HepG2 (cell line): ENCODE measurements around the gene KEL. TPM values are rescaled to one million over a fixed set of nuclear protein-coding genes. Genes with fewer than 3 reads are reported as not detected.

ENCODE experiments used
- ATAC-seq: fragments of 200-7000 bp; cut with Tn5 transposase; 3 replicates; pipeline ENCODE4 v1.9.1; 2020; ENCODE audit warnings: mild to moderate bottlenecking, moderate library complexity
- BruUV-seq: library from RNA; stranded (reverse); fragments of 400-500 nt; replicated peaks from 2 replicates; lab custom pipeline; 2021; lab: Mats Ljungman, UMichigan
- CTCF ChIA-PET: fragments of 300-600 bp; formaldehyde crosslinking; extraction: SDS; loops from one replicate; lab custom pipeline; 2021; ENCODE audit warnings: low total read pairs, inconsistent platforms, low intra/inter-chr PET ratio; lab: Yijun Ruan, JAX
- POLR2A ChIA-PET: fragments of 350-600 bp; sonication (Branson Sonifier 250); formaldehyde crosslinking; loops from one replicate; lab custom pipeline; 2020; ENCODE audit warnings: antibody characterized with exemption, inconsistent platforms; lab: Yijun Ruan, JAX
- DNase-seq: peaks from one replicate; pipeline ENCODE4 v3.0.0-alpha.2; 2015; ENCODE audit warnings: low spot score
- FAIRE-seq: peaks from 3 replicates; lab custom pipeline; 2011; peaks lifted over from hg19 to GRCh38; lab: Jason Lieb, UNC
- H2AFZ ChIP-seq: one replicate; pipeline ENCODE4 v1.6.1; 2011; ENCODE audit warnings: low read length, inconsistent platforms
- H3K27ac ChIP-seq: fragments of 300-600 bp; 3 replicates; pipeline ENCODE4 v1.8.0; 2011; ENCODE audit warnings: mixed run types, mild to moderate bottlenecking, mixed read lengths, low read length, inconsistent platforms; ENCODE audit not compliant: insufficient read depth; ENCODE audit errors: extremely low read length
- H3K27me3 ChIP-seq, 2 experiments: fragments of 200-600 bp in 1 of 2; 2 replicates in 1 of 2; 3 replicates in 1 of 2; pipeline versions ENCODE4 v1.6.0 to v1.8.0; 2011; ENCODE audit warnings: low read length in 2 of 2, mild to moderate bottlenecking in 2 of 2, moderate library complexity in 2 of 2, inconsistent platforms in 1 of 2; ENCODE audit not compliant: insufficient read depth in 2 of 2, control insufficient read depth in 1 of 2
- H3K36me3 ChIP-seq, 2 experiments: fragments of 200-600 bp in 1 of 2; replicated peaks in 1 of 2; 2 replicates in 1 of 2; 3 replicates in 1 of 2; pipeline versions ENCODE4 v1.5.1 to v1.8.0; 2011; ENCODE audit warnings: low read length in 2 of 2, inconsistent platforms in 1 of 2; ENCODE audit not compliant: insufficient read depth in 2 of 2, control insufficient read depth in 1 of 2
- H3K4me1 ChIP-seq: 2 replicates; pipeline ENCODE4 v1.5.1; 2012; ENCODE audit warnings: low read length, inconsistent platforms; ENCODE audit not compliant: insufficient read depth
- H3K4me2 ChIP-seq: 2 replicates; pipeline ENCODE4 v1.6.0; 2011; ENCODE audit warnings: low read depth, low read length, inconsistent platforms
- H3K4me3 ChIP-seq, 3 experiments: fragments of 200-600 bp in 1 of 3; sonication (generic), shearing (Covaris generic) in 1 of 3; replicated peaks in 1 of 3; 2 replicates each; pipeline ENCODE4 v1.5.1; 2011 to 2016; ENCODE audit warnings: low read length in 3 of 3, inconsistent platforms in 2 of 3, low read depth in 2 of 3, mild to moderate bottlenecking in 2 of 3, control low read depth in 1 of 3, mixed read lengths in 1 of 3; ENCODE audit not compliant: insufficient read depth in 1 of 3
- H3K79me2 ChIP-seq: one replicate; pipeline ENCODE4 v1.6.1; 2011; ENCODE audit warnings: low read length, inconsistent platforms; ENCODE audit not compliant: insufficient read depth
- H3K9ac ChIP-seq: 2 replicates; pipeline ENCODE4 v1.6.0; 2011; ENCODE audit warnings: mild to moderate bottlenecking, low read depth, low read length, inconsistent platforms; ENCODE audit not compliant: insufficient read depth
- H3K9me3 ChIP-seq: 2 replicates; pipeline ENCODE4 v1.5.1; 2012; ENCODE audit warnings: mild to moderate bottlenecking, low read length
- H4K20me1 ChIP-seq: 2 replicates; pipeline ENCODE4 v1.6.0; 2011; ENCODE audit warnings: inconsistent platforms, mild to moderate bottlenecking, low read length, moderate library complexity; ENCODE audit not compliant: insufficient read depth
- HNRNPK ChIP-seq: fragments of 200-400 bp; formaldehyde crosslinking; IDR thresholded peaks from 2 replicates; pipeline ENCODE4 v1.6.1; 2018; ENCODE audit warnings: low read length, low read depth, moderate library complexity, mild to moderate bottlenecking; ENCODE audit not compliant: poor library complexity, severe bottlenecking
- ZNF124 ChIP-seq: sonication (generic); formaldehyde crosslinking; IDR thresholded peaks from 2 replicates; pipeline ENCODE4 v1.4.0; 2020; ENCODE audit warnings: missing genetic modification reagents
- WGBS: methylation state at CpG from one replicate; pipeline ENCODE4 v1.1.6; 2017; ENCODE audit warnings: low lambda C conversion rate; 5-methylcytosine and 5-hydroxymethylcytosine counted together
- in situ Hi-C: cut with HindIII; loops from 2 replicates; pipeline ENCODE4 v1.10.0; 2017; ENCODE audit warnings: low pct_unique_long_range_greater_than_20kb; ENCODE audit not compliant: extremely low pct_ligation_motif_present
- intact Hi-C: fragments of 100-400 bp; cut with micrococcal nuclease; formaldehyde crosslinking; loops from one replicate; pipeline ENCODE4 v1.10.0; 2022; ENCODE audit not compliant: unreplicated experiment
- polyA plus RNA-seq, 8 experiments: library from polyadenylated mRNA; depleted of rRNA in 3 of 8; stranded (reverse) in 7 of 8; unstranded in 1 of 8; fragments of >200 nt; fragmentation: Illumina TruSeq in 4 of 8; extraction: Trizol in 4 of 8; gene quantifications; 2 replicates each; pipeline versions ENCODE4 v1.2.1 to v1.2.3, GENCODE V29; 2011 to 2016; ENCODE audit warnings: low read depth in 4 of 8, missing spikeins in 1 of 8, mixed read lengths in 1 of 8; ENCODE audit not compliant: insufficient read depth in 1 of 8
- total RNA-seq, 5 experiments: library from RNA; depleted of rRNA; stranded (reverse); fragments of >200 nt; fragmentation: Illumina TruSeq; extraction: Trizol; gene quantifications; 2 replicates each; pipeline ENCODE4 v1.2.3, GENCODE V29; 2016; ENCODE audit warnings: low read depth in 1 of 5
- TF ChIP-seq, protein P1 (sequence below): sonication (generic); formaldehyde crosslinking; conservative IDR thresholded peaks from 2 replicates; pipeline ENCODE4 v1.8.1; 2023; ENCODE audit warnings: missing genetic modification reagents
- TF ChIP-seq, protein P2 (sequence below): sonication (generic); formaldehyde crosslinking; IDR thresholded peaks from 2 replicates; pipeline ENCODE4 v1.8.0; 2022; ENCODE audit warnings: mild to moderate bottlenecking, missing genetic modification reagents, borderline replicate concordance
- TF ChIP-seq, protein P3 (sequence below): sonication (generic); formaldehyde crosslinking; IDR thresholded peaks from 2 replicates; pipeline ENCODE4 v1.4.0; 2020; ENCODE audit warnings: missing genetic modification reagents; ENCODE audit errors: not compliant biosample characterization
- TF ChIP-seq, protein P4 (sequence below): sonication (generic); formaldehyde crosslinking; IDR thresholded peaks from 2 replicates; pipeline ENCODE4 v1.4.0; 2020; ENCODE audit warnings: missing genetic modification reagents

KEL gene
- total and polyA plus RNA-seq, 2 of the 13 experiments (the other 11 are each of a cell fraction or from before 2014, with no cell fraction given) = 0.03 TPM; not detected in 1

DNA sequence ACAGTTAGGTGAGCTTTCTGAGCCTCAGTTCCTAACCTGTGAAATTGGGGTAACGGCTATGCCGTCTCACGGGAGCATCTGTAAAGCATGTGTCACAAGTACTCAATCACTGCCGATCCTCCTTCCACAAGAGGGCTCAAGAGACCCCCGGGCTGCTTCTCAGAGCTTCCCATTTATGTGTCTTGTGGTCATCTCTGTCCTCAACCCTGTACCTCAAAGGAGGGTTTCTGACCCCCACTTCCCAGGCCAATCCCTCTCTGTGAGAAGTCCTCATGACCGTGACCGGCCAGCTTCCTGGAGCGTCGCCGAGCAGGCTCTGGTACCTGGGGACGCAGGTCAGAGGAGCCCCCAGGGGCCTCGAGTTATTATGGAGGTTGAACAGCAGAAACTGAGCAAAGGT lies 28.1 kb downstream of the KEL start:
- no peak overlapping the region for H2AFZ ChIP-seq
- no peaks in the 10 kb centered on the region for H3K36me3 ChIP-seq
- DNase-seq = no peak
- intact Hi-C loops = no loop called here
- WGBS = 12% methylated on average over 11 of the region's 12 CpGs
- no peak overlapping the region for H3K27ac ChIP-seq
- no peak overlapping the region for H3K4me3 ChIP-seq
- TF ChIP-seq, protein P1, sequence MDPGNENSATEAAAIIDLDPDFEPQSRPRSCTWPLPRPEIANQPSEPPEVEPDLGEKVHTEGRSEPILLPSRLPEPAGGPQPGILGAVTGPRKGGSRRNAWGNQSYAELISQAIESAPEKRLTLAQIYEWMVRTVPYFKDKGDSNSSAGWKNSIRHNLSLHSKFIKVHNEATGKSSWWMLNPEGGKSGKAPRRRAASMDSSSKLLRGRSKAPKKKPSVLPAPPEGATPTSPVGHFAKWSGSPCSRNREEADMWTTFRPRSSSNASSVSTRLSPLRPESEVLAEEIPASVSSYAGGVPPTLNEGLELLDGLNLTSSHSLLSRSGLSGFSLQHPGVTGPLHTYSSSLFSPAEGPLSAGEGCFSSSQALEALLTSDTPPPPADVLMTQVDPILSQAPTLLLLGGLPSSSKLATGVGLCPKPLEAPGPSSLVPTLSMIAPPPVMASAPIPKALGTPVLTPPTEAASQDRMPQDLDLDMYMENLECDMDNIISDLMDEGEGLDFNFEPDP (CRISPR knock-in tag) = no peak
- TF ChIP-seq, protein P2, sequence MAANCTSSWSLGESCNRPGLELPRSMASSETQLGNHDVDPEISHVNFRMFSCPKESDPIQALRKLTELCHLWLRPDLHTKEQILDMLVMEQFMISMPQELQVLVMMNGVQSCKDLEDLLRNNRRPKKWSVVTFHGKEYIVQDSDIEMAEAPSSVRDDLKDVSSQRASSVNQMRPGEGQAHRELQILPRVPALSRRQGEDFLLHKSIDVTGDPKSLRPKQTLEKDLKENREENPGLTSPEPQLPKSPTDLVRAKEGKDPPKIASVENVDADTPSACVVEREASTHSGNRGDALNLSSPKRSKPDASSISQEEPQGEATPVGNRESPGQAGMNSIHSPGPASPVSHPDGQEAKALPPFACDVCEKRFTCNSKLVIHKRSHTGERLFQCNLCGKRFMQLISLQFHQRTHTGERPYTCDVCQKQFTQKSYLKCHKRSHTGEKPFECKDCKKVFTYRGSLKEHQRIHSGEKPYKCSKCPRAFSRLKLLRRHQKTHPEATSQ (CRISPR knock-in tag) = no peak
- TF ChIP-seq, protein P3, sequence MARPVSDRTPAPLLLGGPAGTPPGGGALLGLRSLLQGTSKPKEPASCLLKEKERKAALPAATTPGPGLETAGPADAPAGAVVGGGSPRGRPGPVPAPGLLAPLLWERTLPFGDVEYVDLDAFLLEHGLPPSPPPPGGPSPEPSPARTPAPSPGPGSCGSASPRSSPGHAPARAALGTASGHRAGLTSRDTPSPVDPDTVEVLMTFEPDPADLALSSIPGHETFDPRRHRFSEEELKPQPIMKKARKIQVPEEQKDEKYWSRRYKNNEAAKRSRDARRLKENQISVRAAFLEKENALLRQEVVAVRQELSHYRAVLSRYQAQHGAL (CRISPR knock-in tag) = no peak
- TF ChIP-seq HNRNPK (no peak), ZNF124 (CRISPR knock-in tag) (no peak)
- TF ChIP-seq, protein P4, sequence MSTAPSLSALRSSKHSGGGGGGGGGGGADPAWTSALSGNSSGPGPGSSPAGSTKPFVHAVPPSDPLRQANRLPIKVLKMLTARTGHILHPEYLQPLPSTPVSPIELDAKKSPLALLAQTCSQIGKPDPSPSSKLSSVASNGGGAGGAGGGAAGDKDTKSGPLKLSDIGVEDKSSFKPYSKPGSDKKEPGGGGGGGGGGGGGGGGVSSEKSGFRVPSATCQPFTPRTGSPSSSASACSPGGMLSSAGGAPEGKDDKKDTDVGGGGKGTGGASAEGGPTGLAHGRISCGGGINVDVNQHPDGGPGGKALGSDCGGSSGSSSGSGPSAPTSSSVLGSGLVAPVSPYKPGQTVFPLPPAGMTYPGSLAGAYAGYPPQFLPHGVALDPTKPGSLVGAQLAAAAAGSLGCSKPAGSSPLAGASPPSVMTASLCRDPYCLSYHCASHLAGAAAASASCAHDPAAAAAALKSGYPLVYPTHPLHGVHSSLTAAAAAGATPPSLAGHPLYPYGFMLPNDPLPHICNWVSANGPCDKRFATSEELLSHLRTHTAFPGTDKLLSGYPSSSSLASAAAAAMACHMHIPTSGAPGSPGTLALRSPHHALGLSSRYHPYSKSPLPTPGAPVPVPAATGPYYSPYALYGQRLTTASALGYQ = no peak
- BruUV-seq = no TSS peak
- H3K27me3 ChIP-seq = peaks cover 3 to 10% of the 10 kb centered on the region in 2 experiments; a peak in 2 of 5 replicates
- ChIA-PET CTCF (no interaction called here), POLR2A (no interaction called here)
- in situ Hi-C loops = no loop called here
- H3K79me2 ChIP-seq = no peaks in the 10 kb centered on the region
- no peak for FAIRE-seq
- H3K4me2 ChIP-seq = no peak overlapping the region
- H4K20me1 ChIP-seq = no peaks in the 10 kb centered on the region
- no peak for ATAC-seq
- no peaks in the 10 kb centered on the region for H3K9me3 ChIP-seq
- no peak overlapping the region for H3K9ac ChIP-seq
- H3K4me1 ChIP-seq = no peaks in the 10 kb centered on the region
